C4-2B (cell line): ENCODE results near the gene TNNT2.

Source experiments
- ZFX ChIP-seq: fragments of 450-650 bp; IDR thresholded peaks from 2 replicates; pipeline ENCODE4 v1.6.1; 2017
- TF ChIP-seq, protein P1 (sequence below): fragments of 450-650 bp; conservative IDR thresholded peaks from 2 replicates; pipeline ENCODE4 v1.5.1; 2017; ENCODE audit warnings: mild to moderate bottlenecking

DNA sequence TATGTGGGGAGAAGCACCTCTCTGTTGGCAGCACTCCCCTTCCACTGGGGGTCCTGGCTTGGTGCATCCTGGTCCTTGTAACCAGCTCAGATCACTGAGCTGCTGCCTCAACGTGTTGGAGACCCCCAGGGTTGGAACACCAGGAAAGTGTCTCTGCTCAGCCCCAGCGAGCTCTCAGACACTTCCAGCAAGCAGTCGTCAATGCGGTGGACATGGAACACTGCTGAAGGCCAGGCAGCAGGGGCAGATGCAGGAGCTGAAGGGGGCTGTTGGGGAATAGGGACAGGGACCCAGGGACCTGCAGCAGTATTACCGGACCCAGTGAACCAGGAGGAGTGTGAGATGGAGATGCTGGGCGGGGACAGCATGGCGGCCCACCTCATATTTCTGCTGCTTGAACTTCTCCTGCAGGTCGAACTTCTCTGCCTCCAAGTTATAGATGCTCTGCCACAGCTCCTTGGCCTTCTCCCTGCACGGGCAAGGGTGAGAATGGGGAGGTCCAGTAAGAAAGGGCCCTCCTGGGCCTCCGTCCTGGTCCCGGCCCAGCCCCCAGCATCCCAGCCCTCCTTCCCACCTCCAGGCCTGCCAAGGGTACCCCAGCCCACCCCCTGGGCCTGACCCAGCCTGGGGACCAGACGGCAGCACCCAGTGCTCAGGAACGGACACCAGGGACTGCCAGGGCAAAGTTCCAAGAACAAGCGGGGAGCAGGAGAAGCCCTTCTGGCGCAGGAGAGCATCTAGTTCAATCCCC, 16.4 kb downstream of the TNNT2 start:
- TF ChIP-seq, protein P1, sequence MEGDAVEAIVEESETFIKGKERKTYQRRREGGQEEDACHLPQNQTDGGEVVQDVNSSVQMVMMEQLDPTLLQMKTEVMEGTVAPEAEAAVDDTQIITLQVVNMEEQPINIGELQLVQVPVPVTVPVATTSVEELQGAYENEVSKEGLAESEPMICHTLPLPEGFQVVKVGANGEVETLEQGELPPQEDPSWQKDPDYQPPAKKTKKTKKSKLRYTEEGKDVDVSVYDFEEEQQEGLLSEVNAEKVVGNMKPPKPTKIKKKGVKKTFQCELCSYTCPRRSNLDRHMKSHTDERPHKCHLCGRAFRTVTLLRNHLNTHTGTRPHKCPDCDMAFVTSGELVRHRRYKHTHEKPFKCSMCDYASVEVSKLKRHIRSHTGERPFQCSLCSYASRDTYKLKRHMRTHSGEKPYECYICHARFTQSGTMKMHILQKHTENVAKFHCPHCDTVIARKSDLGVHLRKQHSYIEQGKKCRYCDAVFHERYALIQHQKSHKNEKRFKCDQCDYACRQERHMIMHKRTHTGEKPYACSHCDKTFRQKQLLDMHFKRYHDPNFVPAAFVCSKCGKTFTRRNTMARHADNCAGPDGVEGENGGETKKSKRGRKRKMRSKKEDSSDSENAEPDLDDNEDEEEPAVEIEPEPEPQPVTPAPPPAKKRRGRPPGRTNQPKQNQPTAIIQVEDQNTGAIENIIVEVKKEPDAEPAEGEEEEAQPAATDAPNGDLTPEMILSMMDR: no peak
- TF ChIP-seq ZFX: no peak
